Activated T-helper 17 cell treated with anti-CD3 and anti-CD28 coated beads, Interleukin-2, amount 50 U/mL, for 72 hours (primary cell): ENCODE data around the gene PDE6A. TPM values are rescaled to one million over a fixed set of nuclear protein-coding genes. Genes with fewer than 3 reads are reported as not detected.

Experiments
- ATAC-seq: fragments of 150-1000 bp; cut with Tn5 transposase; replicated peaks from 2 replicates; pipeline ENCODE4 v1.10.0; 2021; ENCODE audit warnings: mild to moderate bottlenecking, moderate library complexity
- H3K27ac Mint-ChIP-seq: one replicate; pipeline ENCODE4 v1.8.0; 2022; ENCODE audit warnings: mixed read lengths
- H3K27me3 Mint-ChIP-seq: one replicate; pipeline ENCODE4 v1.8.0; 2022; ENCODE audit warnings: mixed read lengths
- H3K36me3 Mint-ChIP-seq: one replicate; pipeline ENCODE4 v1.8.0; 2022; ENCODE audit warnings: low read depth, mild to moderate bottlenecking, mixed read lengths
- H3K4me1 Mint-ChIP-seq: one replicate; pipeline ENCODE4 v1.8.0; 2022; ENCODE audit warnings: mixed read lengths
- H3K4me3 Mint-ChIP-seq: one replicate; pipeline ENCODE4 v1.8.0; 2022; ENCODE audit warnings: mild to moderate bottlenecking, mixed read lengths
- H3K9me3 Mint-ChIP-seq: one replicate; pipeline ENCODE4 v1.8.0; 2022; ENCODE audit warnings: mixed read lengths
- total RNA-seq, 2 donors: library from RNA; stranded (reverse); gene quantifications; one replicate each; pipeline ENCODE4 v1.2.3, GENCODE V29; 2022

Gene PDE6A
- total RNA-seq, 2 donors from 2014 or later = not detected

GRCh38 chr5:149940941-149941644 lies 3.5 kb downstream of the PDE6A start:
- H3K27me3 Mint-ChIP-seq = peaks cover 13% of the 10 kb centered on the region

DNA sequence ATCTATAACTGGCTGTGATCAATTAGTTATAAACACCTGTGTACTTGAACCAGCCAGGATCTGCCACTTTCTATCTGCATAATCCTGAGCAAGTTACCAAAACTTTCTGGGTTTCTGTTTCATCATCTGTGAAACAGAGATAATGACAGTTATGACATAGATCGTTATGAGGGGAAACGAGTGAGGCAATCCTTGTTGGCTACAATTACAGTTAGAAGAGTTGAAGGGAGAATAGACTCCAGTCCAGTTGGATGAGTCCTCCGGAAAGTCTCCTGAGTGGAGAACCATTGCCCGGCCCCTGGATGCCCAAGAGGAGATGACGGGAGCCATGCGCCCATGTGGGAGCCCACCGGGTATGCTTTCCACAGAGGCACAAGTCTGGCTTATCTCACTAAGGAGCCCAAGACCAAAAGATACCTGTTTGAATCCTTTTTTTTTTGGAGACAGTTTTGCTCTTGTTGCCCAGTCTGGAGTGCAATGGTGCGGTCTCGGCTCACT lies 4.5 kb downstream of the PDE6A start:
- Mint-ChIP-seq H3K27ac (no peak overlapping the region), H3K27me3 (peaks cover 16% of the 10 kb centered on the region)
- peak; percentile 68 for ATAC-seq

More at GRCh38 chr5:149940941-149941644, 3.5 kb downstream of the PDE6A start:
- Mint-ChIP-seq H3K9me3 (no peaks in the 10 kb centered on the region), H3K4me1 (no peaks in the 10 kb centered on the region), H3K36me3 (no peaks in the 10 kb centered on the region), H3K27ac (peak overlapping the region; percentile 24), H3K4me3 (no peak overlapping the region)
- ATAC-seq = no peak

DNA sequence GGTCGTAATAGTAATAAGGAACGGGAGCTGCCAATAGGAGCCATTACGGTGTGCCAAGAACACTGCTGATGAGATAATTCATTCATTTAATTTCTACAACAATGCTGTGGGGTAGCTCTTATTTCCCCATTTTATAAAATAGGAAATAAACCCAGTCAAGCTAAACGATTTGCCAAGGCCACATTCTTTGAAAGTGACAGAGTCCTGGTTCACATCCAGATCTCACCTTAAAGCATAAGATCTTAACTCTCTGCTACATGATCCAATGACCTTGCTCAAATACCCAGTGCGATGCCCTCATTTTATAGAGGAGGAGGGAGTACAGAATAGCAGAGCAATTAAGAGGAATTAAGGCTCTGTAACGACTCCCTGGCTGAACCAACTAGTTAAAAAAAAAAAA lies 5.0 kb downstream of the PDE6A start:
- H3K36me3 Mint-ChIP-seq = no peaks in the 10 kb centered on the region
- no peak for ATAC-seq
- no peaks in the 10 kb centered on the region for H3K9me3 Mint-ChIP-seq
- H3K27ac Mint-ChIP-seq = no peak overlapping the region
- H3K4me1 Mint-ChIP-seq = no peaks in the 10 kb centered on the region
- no peak overlapping the region for H3K4me3 Mint-ChIP-seq
- peaks cover 20% of the 10 kb centered on the region for H3K27me3 Mint-ChIP-seq

More for the DNA sequence above, 4.5 kb downstream of the PDE6A start:
- Mint-ChIP-seq H3K4me3 (no peak overlapping the region), H3K9me3 (no peaks in the 10 kb centered on the region), H3K4me1 (no peaks in the 10 kb centered on the region), H3K36me3 (no peaks in the 10 kb centered on the region)

- Mint-ChIP-seq H3K27me3 (peaks cover 23% of the 10 kb centered on the region), H3K4me1 (no peaks in the 10 kb centered on the region), H3K4me3 (no peak overlapping the region), H3K9me3 (no peaks in the 10 kb centered on the region), H3K36me3 (no peaks in the 10 kb centered on the region), H3K27ac (no peak overlapping the region)
- ATAC-seq = peak; percentile 77
Measured at GRCh38 chr5:149938791-149939358, 5.7 kb downstream of the PDE6A start.

DNA sequence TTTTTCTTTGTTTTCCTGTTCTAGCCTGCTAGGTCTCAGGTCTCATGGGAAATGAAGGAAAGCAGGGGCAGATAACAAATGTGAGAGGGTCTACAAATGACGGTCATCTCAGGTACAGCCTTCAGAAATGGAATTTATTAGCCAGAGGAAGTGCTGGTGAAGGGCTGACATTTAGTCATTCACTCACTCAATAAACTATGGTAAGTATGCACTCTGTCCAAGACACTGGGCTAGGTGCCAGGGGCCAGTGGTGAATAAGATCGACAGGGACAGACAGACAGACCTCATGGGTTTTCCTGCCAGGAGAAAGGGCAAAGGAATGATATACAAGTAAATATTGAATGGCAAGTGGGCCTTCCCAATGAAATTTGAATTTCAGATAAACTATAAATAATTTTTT lies 6.3 kb downstream of the PDE6A start:
- H3K4me3 Mint-ChIP-seq = no peak overlapping the region

GRCh38 chr5:149937610-149938009 lies 7.0 kb downstream of the PDE6A start:
- no peak for ATAC-seq
- no peak overlapping the region for H3K4me3 Mint-ChIP-seq
- H3K9me3 Mint-ChIP-seq = no peaks in the 10 kb centered on the region
- no peak overlapping the region for H3K27ac Mint-ChIP-seq
- no peaks in the 10 kb centered on the region for H3K36me3 Mint-ChIP-seq
- H3K27me3 Mint-ChIP-seq = peaks cover 20% of the 10 kb centered on the region
- H3K4me1 Mint-ChIP-seq = no peaks in the 10 kb centered on the region

More for the DNA sequence above, 6.3 kb downstream of the PDE6A start:
- no peak for ATAC-seq
- no peak overlapping the region for H3K27ac Mint-ChIP-seq
- H3K9me3 Mint-ChIP-seq = no peaks in the 10 kb centered on the region
- peaks cover 20% of the 10 kb centered on the region for H3K27me3 Mint-ChIP-seq
- H3K4me1 Mint-ChIP-seq = no peaks in the 10 kb centered on the region
- no peaks in the 10 kb centered on the region for H3K36me3 Mint-ChIP-seq

GRCh38 chr5:149936700-149937091 lies 7.9 kb downstream of the PDE6A start:
- Mint-ChIP-seq H3K27ac (no peak overlapping the region), H3K4me1 (no peaks in the 10 kb centered on the region), H3K27me3 (peaks cover 21% of the 10 kb centered on the region), H3K9me3 (no peaks in the 10 kb centered on the region), H3K4me3 (no peak overlapping the region), H3K36me3 (no peaks in the 10 kb centered on the region)
- no peak for ATAC-seq

DNA sequence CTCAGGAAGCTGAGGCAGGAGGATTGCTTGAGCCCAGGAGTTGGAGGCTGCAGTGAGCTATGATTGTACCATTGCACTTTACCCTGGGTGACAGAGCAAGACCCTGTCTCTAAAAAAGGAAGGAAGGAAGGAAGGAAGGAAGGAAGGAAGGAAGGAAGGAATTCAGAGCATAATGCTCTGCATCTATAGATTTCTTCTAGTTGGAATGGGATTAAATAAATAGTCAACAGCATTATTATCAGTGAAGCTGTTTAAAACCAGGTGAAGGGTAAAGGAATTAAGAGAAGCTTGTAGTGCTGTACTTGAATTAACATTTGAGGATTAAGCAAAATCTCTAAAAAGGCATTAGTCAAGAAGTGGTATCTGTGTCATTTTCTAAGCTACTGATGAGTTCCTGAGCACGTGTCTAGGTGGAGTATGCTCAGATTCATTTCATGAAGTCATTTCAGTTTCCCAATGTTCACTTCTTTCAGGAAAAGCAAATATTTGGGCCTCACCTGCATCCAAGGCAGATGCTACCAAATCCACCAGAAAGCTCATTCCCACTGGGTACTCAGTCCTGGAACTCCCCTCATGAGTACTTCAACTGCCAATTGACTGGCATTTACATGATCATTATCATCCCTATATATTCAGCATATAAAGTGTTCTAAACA lies 8.4 kb downstream of the PDE6A start:
- ATAC-seq = no peak
- H3K27ac Mint-ChIP-seq = no peak overlapping the region
- no peak overlapping the region for H3K4me3 Mint-ChIP-seq
- H3K36me3 Mint-ChIP-seq = no peaks in the 10 kb centered on the region
- no peaks in the 10 kb centered on the region for H3K4me1 Mint-ChIP-seq
- H3K9me3 Mint-ChIP-seq = no peaks in the 10 kb centered on the region
- H3K27me3 Mint-ChIP-seq = peaks cover 22% of the 10 kb centered on the region

DNA sequence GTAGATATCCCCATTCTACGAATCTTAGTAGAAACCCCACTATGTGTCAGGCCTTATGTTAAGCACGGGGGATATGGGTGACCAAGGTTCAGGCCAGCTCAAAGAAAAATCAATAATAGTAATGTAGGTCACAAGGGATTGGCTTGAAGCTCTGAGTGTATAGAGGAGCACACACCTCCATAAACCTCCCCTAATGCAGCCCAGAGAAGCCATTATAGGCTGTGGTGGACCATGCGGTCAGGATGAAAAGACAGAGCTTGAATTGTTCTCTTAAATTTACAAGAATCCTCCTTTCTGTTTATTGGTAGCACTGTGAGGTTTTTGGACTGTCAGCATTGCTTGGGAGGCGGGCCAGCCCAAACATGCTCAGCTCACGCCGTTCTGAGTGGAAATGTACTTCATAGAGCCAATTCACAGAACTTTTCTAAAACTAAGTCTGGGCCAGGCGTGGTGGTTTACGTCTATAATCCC lies 9.1 kb downstream of the PDE6A start:
- no peaks in the 10 kb centered on the region for H3K4me1 Mint-ChIP-seq
- no peak for ATAC-seq

DNA sequence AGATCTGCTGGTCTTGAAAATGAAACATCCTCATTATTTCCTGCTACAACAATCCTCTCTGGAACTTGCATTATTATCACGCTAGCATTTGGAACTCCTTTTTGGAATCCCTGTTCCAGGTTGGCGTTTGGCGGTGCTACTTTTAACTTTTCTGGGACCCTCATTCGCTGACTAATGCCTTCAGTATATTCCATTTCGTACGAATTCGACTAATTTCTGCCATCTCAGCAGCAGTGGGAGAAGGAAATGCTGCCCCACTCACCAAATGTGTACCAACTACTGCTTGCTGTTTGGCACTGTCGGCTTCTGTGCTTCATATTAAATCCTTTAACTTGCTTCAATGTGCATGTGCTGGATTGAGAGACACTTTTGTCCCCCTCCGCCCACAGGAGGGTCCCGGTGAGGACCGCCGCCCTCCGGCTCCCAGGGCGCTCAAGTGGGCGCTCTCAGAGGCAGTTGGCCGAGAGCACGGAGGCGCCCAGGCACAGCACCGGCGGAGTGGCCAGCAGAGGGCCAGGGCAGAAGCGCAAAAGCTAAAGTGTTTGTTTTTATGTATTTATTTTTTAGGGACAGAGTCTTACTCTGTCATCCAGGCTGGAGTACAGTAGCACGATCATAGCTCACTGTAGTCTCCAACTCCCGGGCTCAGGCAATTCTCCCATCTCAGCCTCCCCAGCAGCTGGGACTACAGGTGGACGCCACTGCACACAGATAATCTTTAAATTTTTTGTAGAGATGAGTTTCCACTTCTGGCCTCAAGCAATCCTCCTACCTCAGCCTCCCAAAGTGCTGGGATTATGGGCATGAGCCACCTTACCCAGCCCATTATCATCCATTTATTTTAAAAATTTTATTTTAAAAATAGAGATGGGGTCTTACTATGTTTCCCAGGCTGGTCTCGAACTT lies 11.9 kb downstream of the PDE6A start:
- ATAC-seq = no peak
- Mint-ChIP-seq H3K4me3 (no peak overlapping the region), H3K9me3 (no peaks in the 10 kb centered on the region), H3K4me1 (no peaks in the 10 kb centered on the region), H3K27me3 (peaks cover 29% of the 10 kb centered on the region), H3K27ac (no peak overlapping the region), H3K36me3 (no peaks in the 10 kb centered on the region)

More for the DNA sequence above, 9.1 kb downstream of the PDE6A start:
- no peaks in the 10 kb centered on the region for H3K9me3 Mint-ChIP-seq
- peaks cover 27% of the 10 kb centered on the region for H3K27me3 Mint-ChIP-seq
- no peak overlapping the region for H3K27ac Mint-ChIP-seq
- no peak overlapping the region for H3K4me3 Mint-ChIP-seq
- H3K36me3 Mint-ChIP-seq = no peaks in the 10 kb centered on the region

DNA sequence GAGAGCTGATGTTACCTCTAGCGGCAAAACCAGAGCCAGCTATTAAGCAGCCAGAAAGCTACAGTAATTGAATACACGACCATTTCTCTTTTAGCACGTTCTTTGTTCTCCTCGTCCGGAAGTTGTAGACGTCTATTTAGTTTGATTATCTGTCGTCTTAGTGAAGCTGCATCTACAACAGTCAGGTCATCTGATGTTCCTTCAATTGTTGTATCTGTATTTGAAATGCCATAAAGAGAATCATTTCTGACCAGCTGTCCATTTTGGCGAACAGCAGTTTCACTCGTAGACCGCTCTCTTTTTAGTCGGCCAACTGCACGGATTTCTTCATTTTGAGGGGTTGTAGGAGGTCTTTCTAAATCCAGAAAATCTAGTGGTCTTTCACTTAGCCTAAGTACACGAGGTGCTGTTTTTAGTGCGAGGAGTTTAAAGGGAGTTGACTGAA lies 12.6 kb downstream of the PDE6A start:
- Mint-ChIP-seq H3K27ac (no peak overlapping the region), H3K36me3 (no peaks in the 10 kb centered on the region), H3K4me3 (no peak overlapping the region), H3K9me3 (no peaks in the 10 kb centered on the region), H3K27me3 (peaks cover 26% of the 10 kb centered on the region), H3K4me1 (no peaks in the 10 kb centered on the region)
- no peak for ATAC-seq

DNA sequence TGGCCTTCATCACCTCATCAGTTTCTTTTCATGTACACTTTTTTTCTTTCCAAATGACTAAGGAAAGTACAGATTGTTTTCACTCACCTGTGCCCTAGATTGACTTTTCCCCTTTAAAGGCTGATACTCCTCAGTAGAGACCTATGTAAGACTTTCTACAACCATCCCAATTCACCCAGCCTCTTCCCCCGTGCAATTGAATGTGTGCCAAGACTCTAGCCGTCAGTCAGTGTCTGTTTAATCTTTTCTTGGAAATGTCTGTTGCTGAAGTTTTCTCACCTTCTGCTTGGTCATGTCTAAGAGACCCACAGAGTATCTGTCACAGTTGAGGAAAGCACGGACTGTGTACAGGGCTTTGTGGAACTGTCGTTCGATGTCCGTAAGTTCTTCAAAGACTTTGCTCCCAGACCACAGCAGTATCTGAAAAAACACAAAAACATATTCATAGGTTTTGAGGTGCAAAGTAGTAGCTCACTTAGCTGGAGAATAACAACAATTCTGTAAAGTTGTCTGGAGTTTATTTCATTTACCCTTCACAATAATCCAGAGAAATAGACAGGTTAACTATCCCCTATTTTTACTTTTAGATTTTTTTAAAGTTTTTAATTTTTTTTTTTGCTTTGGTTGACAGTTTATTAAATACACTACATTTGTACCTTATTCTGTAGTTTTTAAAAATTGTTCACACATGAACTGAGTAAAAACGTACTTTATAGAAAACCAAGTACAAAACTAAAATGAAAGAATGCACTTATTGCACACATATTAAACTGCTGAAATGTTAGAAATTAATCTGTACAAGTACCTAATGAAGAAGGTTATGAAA lies 13.6 kb downstream of the PDE6A start:
- no peak overlapping the region for H3K27ac Mint-ChIP-seq
- H3K27me3 Mint-ChIP-seq = peaks cover 20% of the 10 kb centered on the region
- H3K4me1 Mint-ChIP-seq = no peaks in the 10 kb centered on the region
- ATAC-seq = no peak
- no peaks in the 10 kb centered on the region for H3K36me3 Mint-ChIP-seq
- H3K4me3 Mint-ChIP-seq = no peak overlapping the region
- no peaks in the 10 kb centered on the region for H3K9me3 Mint-ChIP-seq

GRCh38 chr5:149930043-149930748 lies 14.4 kb downstream of the PDE6A start:
- no peak for ATAC-seq
- no peaks in the 10 kb centered on the region for H3K4me1 Mint-ChIP-seq
- H3K27me3 Mint-ChIP-seq = peaks cover 18% of the 10 kb centered on the region
- H3K36me3 Mint-ChIP-seq = no peaks in the 10 kb centered on the region
- no peak overlapping the region for H3K27ac Mint-ChIP-seq
- H3K9me3 Mint-ChIP-seq = no peaks in the 10 kb centered on the region
- no peak overlapping the region for H3K4me3 Mint-ChIP-seq
